GM12873 (cell line): Measurements from ENCODE around the gene HIVEP1.

Experiments
- CTCF ChIP-seq: IDR thresholded peaks from 2 replicates; pipeline ENCODE4 v1.5.1; 2012; ENCODE audit warnings: low read depth, mild to moderate bottlenecking, moderate library complexity, low read length, control low read depth; ENCODE audit not compliant: insufficient read depth; ENCODE audit errors: missing control alignments

Gene HIVEP1

GRCh38 chr6:12152023-12152970, 140.2 kb downstream of the HIVEP1 start:
- no peak for TF ChIP-seq CTCF

- peak; percentile 37 for TF ChIP-seq CTCF
These were observed 146.7 kb downstream of the HIVEP1 start for GRCh38 chr6:12158686-12159415.

- TF ChIP-seq CTCF = no peak
These were observed 148.2 kb downstream of the HIVEP1 start for GRCh38 chr6:12160326-12160725.

GRCh38 chr6:12162213-12162612, 150.1 kb downstream of the HIVEP1 start:
- no peak for TF ChIP-seq CTCF

GRCh38 chr6:12163149-12163548, 151.0 kb downstream of the HIVEP1 start:
- no peak for TF ChIP-seq CTCF

GRCh38 chr6:12163744-12164507, 151.8 kb downstream of the HIVEP1 start:
- TF ChIP-seq CTCF = no peak

GRCh38 chr6:12164508-12164770, 152.3 kb downstream of the HIVEP1 start:
- TF ChIP-seq CTCF = no peak
